Left lung (tissue), 10 donors: ENCODE results near the gene ENOX1. TPM values are rescaled to one million over a fixed set of nuclear protein-coding genes. Genes with fewer than 3 reads are reported as not detected.

Experiments used
- ATAC-seq: fragments of 200-7000 bp; cut with Tn5 transposase; one replicate; pipeline ENCODE4 v1.9.1; 2020; ENCODE audit warnings: moderate library complexity
- DNase-seq, 4 donors: peaks; one replicate each; pipeline ENCODE4 v3.0.0-alpha.2; 2013 to 2020
- H3K27ac ChIP-seq, 2 donors: fragments of 200-600 bp; sonication (generic) in 1 of 2; one replicate each; pipeline versions ENCODE4 v1.5.0 to v1.8.0; 2020 to 2021
- H3K27me3 ChIP-seq, 2 donors: fragments of 200-600 bp; sonication (generic) in 1 of 2; one replicate each; pipeline versions ENCODE4 v1.5.0 to v1.8.0; 2020 to 2021
- H3K36me3 ChIP-seq, 2 donors: fragments of 200-600 bp; sonication (generic) in 1 of 2; one replicate each; pipeline versions ENCODE4 v1.5.0 to v1.8.0; 2020 to 2021
- H3K4me1 ChIP-seq, 2 donors: fragments of 200-600 bp; one replicate each; pipeline ENCODE4 v1.8.0; 2021
- H3K4me3 ChIP-seq, 2 donors: fragments of 200-600 bp; sonication (generic) in 1 of 2; one replicate each; pipeline versions ENCODE4 v1.5.0 to v1.8.0; 2020 to 2021; ENCODE audit warnings: mild to moderate bottlenecking in 1 of 2
- H3K9me3 ChIP-seq, 2 donors: fragments of 200-600 bp; sonication (generic) in 1 of 2; one replicate each; pipeline versions ENCODE4 v1.5.0 to v1.8.0; 2020 to 2021
- intact Hi-C, 2 donors: fragments of 100-400 bp; cut with DNase I; formaldehyde crosslinking; loops; one replicate each; pipeline versions ENCODE4 v1.11.2 to v1.14.2; 2022
- polyA plus RNA-seq, 6 donors: library from polyadenylated mRNA; unstranded; fragments of 120-200 nt; gene quantifications; one replicate each; pipeline ENCODE4 v1.2.1, GENCODE V29; 2013; ENCODE audit not compliant: insufficient read length in 6 of 6
- total RNA-seq, 2 donors: library from RNA; stranded (reverse); fragmentation: NEBNext Ultra II Directional; extraction: Animal tissue kit (Norgen Biotek cat#: 25700); gene quantifications; one replicate each; pipeline ENCODE4 v1.2.1, GENCODE V29; 2021
- TF ChIP-seq, protein P1 (sequence below), 2 donors: fragments of 200-600 bp; sonication (generic) in 1 of 2; IDR thresholded peaks; one replicate each; pipeline versions ENCODE4 v1.5.0 to v1.8.0; 2021; ENCODE audit warnings: antibody characterized with exemption in 2 of 2
- donor health status: DM: no; HTN: yes; CAD: no.
- donor health status: DM: no; HTN: no; CAD: no.

ENOX1 gene
- total and polyA plus RNA-seq, 8 donors: 1.5 to 9.0 (median 6.8) TPM

DNA sequence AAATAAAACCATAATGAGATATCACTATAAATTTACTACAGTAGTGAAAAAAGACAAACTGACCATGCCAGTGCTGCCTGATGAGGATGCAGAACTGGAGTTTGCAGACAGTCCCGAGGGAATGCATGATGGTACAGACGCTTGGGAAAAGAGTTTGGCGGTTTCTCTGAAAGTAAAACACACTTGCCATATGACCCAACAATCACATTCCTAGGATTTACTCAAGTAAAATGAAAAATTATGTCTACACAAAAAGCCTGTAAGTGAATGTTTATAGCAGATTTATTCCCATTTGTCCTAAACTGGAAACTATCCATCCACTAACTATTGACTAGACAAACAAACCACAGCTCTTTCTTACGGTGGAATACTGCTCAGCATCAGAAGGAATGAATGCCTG lies 492.4 kb downstream of the ENOX1 start:
- TF ChIP-seq, protein P1, sequence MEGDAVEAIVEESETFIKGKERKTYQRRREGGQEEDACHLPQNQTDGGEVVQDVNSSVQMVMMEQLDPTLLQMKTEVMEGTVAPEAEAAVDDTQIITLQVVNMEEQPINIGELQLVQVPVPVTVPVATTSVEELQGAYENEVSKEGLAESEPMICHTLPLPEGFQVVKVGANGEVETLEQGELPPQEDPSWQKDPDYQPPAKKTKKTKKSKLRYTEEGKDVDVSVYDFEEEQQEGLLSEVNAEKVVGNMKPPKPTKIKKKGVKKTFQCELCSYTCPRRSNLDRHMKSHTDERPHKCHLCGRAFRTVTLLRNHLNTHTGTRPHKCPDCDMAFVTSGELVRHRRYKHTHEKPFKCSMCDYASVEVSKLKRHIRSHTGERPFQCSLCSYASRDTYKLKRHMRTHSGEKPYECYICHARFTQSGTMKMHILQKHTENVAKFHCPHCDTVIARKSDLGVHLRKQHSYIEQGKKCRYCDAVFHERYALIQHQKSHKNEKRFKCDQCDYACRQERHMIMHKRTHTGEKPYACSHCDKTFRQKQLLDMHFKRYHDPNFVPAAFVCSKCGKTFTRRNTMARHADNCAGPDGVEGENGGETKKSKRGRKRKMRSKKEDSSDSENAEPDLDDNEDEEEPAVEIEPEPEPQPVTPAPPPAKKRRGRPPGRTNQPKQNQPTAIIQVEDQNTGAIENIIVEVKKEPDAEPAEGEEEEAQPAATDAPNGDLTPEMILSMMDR (IDR thresholded peaks at IDR 0.05): no peak
- intact Hi-C loops: no loop called here
- no peak for DNase-seq

DNA sequence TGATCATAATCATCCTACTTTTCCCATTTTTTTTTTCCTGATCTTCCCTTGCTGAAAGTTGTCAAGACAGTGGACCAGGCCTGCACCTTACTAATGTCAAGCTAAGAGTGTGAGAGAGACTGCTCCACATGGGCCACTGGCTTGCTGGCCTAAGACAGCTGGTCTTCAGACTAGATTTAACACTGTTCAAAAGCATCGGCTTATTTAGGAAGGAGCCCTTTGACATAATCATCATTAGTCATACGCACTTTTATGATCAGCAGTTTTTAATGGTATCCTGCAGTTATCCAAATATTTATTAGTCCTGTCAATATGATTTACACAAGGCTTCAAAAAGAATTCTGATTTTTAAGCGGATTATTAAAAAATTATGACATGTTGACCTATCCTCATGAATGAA lies 492.8 kb downstream of the ENOX1 start:
- Histone ChIP-seq H3K27me3 (no peaks in the 10 kb centered on the region), H3K4me3 (no peak overlapping the region), H3K27ac (no peak overlapping the region), H3K36me3 (no peaks in the 10 kb centered on the region), H3K9me3 (no peaks in the 10 kb centered on the region), H3K4me1 (no peaks in the 10 kb centered on the region)
- DNase-seq (no peak), ATAC-seq (no peak)
- intact Hi-C loops: no loop called here
- TF ChIP-seq, protein P1 (IDR thresholded peaks at IDR 0.05): no peak

More for the DNA sequence above, 492.4 kb downstream of the ENOX1 start:
- Histone ChIP-seq H3K27ac (no peak overlapping the region), H3K4me1 (no peaks in the 10 kb centered on the region), H3K9me3 (no peaks in the 10 kb centered on the region), H3K4me3 (no peak overlapping the region), H3K36me3 (no peaks in the 10 kb centered on the region), H3K27me3 (peaks cover 0 to 2% of the 10 kb centered on the region in 2 donors)
- ATAC-seq: no peak

DNA sequence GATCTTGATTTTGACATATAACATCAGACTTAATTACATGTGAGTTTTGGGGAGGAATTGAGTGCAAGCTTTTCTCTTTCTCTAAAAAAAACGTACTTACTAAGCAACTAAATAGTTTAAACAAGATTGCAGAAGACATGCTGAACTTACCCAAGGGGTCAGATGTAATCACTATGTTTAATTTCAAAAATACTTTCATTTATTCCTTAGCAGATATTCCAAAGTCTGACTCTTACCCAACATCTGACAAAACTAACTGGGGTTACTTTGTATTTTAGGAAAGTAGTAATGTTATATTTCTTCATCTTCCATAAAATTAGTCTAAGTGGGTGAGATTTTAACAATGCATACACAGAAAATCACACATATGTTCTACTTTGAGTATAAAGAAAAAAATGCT lies 493.2 kb downstream of the ENOX1 start:
- ATAC-seq (no peak), DNase-seq (no peak)
- intact Hi-C loops: no loop called here
- H3K4me3 ChIP-seq: no peak overlapping the region
- TF ChIP-seq, protein P1 (IDR thresholded peaks at IDR 0.05): no peak
- H3K9me3 ChIP-seq: no peaks in the 10 kb centered on the region
- H3K36me3 ChIP-seq: no peaks in the 10 kb centered on the region
- H3K4me1 ChIP-seq: no peaks in the 10 kb centered on the region
- H3K27ac ChIP-seq: no peak overlapping the region
- H3K27me3 ChIP-seq: no peaks in the 10 kb centered on the region

DNA sequence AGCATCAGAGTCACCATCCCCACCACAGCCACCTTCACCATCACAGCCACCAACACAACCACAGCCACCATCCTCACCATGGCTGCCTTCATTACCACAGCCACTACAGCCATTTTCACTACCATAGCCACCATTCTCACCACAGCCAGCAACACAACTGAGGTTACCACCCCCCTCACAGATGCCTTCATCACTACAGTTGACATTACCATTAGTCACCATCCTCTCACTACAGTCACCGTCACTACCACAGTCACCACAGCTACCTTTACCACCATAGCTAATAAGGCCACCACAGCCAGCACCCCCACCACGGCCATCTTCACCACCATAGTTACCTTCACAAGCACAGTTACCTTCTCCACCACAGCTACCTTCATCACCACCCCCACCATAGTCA lies 493.8 kb downstream of the ENOX1 start:
- Histone ChIP-seq H3K4me1 (no peaks in the 10 kb centered on the region), H3K4me3 (no peak overlapping the region), H3K27me3 (no peaks in the 10 kb centered on the region), H3K27ac (no peak overlapping the region), H3K9me3 (no peaks in the 10 kb centered on the region), H3K36me3 (no peaks in the 10 kb centered on the region)
- DNase-seq (no peak), ATAC-seq (no peak)
- intact Hi-C loops: no loop called here
- TF ChIP-seq, protein P1 (IDR thresholded peaks at IDR 0.05): no peak

DNA sequence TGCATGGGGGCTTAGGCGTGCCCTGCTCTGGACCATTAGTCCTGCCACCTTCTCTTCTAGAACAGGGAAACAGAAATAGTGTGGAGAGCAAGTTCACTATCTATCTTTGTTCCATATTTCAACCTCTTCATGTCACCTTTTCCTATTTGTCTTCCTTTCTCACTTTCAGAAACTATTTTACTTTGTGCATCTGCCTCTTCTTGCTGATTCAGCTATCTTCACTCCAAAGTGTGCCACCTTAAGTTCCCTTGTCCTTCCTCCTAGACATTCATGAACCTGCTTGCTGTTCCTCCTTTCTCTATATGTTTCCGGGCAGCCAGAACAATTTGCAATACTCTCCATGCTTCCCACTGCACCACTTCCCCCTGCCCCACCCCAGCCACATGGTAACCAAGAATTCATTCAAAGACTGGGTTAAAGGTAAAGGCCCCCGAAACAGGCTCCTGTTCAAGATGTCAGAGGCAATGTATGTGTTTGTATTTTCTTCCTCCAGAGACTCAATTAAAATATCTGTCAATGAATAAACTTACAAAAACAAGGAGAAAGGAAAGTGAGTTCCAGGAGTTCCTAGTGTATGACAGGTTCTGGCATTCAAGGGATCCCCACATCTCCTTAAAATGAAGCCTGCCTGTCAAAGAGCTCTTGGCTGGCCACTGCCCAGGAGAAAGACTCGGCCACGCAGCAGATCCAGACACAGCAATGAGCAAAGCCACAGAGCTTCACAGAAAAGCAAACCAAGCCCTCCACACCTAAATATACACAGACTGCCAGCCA lies 495.3 kb downstream of the ENOX1 start:
- intact Hi-C loops: no loop called here
- DNase-seq (no peak), ATAC-seq (no peak)
- TF ChIP-seq, protein P1 (IDR thresholded peaks at IDR 0.05): no peak
- Histone ChIP-seq H3K36me3 (no peaks in the 10 kb centered on the region), H3K4me1 (no peaks in the 10 kb centered on the region), H3K27me3 (no peaks in the 10 kb centered on the region), H3K4me3 (no peak overlapping the region), H3K9me3 (no peaks in the 10 kb centered on the region), H3K27ac (no peak overlapping the region)
